Gastroesophageal sphincter (tissue), 3 donors: ENCODE results near the gene FSTL5.

Source experiments
- CTCF ChIP-seq, 4 experiments: fragments of 200-600 bp in 2 of 4; fragments of 450-650 bp in 2 of 4; sonication (generic) in 1 of 4; IDR thresholded peaks; one replicate each; pipeline ENCODE4 v1.5.1; 2017 to 2019; ENCODE audit warnings: antibody characterized with exemption in 4 of 4, mild to moderate bottlenecking in 2 of 4, moderate library complexity in 2 of 4
- POLR2A ChIP-seq, 2 donors: fragments of 450-650 bp; IDR thresholded peaks; one replicate each; pipeline ENCODE4 v1.6.1; 2017; ENCODE audit warnings: antibody characterized with exemption in 2 of 2, mild to moderate bottlenecking in 2 of 2, moderate library complexity in 1 of 2

DNA sequence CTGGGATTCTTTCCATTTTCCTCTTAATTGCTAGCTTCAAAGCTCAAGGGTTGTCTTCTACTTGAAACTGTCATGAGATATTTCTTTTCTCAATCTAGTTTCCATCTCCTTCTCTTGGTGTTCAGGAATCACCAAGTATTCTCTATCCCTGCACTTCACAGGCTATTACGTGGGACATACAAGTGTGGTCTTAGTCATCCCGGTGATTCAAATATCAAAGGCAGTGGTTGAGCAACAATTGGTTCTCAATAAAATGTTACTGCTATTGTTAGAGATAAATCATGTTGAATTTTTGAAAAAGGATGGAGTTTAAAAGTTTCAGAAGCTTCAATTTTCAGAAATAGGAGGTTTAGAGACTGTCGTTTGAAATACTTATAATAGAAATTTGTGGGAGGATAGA is 812.9 kb downstream of the FSTL5 start:
- no peak for TF ChIP-seq CTCF (IDR thresholded peaks at IDR 0.05)
- no peak for TF ChIP-seq POLR2A (IDR thresholded peaks at IDR 0.05)
